ENCODE data around the gene PAPSS2.
"Not testable (repeated sequence)": the region's sequence is repeated elsewhere in the genome, so short reads cannot be mapped to it uniquely, and the experiment has no call there.

DNA sequence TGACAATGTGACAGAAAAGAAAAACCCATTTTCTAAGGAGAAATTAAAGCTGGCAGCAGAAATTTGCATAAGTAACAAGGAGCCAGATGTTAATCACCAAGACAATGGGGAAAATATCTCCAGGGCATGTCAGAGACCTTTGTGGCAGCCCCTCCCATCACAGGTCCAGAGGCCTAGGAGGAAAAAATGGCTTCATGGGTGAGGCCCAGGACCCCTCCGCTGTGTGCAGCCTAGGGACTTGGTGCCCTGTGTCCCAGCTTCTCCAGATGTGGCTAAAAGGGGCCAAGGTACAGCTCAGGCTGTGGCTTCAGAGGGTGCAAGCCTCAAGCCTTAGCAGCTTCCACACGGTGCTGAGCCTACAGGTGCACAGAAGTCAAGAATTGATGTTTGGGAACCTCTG is 48.3 kb upstream of the PAPSS2 start:
- TF ChIP-seq POLR2A, CTCF, EP300 (IDR thresholded peaks at IDR 0.05): not testable (repeated sequence)

Data from sigmoid colon (tissue), 4 donors.